ENCODE data around the gene CFAP251.

CFAP251 gene

DNA sequence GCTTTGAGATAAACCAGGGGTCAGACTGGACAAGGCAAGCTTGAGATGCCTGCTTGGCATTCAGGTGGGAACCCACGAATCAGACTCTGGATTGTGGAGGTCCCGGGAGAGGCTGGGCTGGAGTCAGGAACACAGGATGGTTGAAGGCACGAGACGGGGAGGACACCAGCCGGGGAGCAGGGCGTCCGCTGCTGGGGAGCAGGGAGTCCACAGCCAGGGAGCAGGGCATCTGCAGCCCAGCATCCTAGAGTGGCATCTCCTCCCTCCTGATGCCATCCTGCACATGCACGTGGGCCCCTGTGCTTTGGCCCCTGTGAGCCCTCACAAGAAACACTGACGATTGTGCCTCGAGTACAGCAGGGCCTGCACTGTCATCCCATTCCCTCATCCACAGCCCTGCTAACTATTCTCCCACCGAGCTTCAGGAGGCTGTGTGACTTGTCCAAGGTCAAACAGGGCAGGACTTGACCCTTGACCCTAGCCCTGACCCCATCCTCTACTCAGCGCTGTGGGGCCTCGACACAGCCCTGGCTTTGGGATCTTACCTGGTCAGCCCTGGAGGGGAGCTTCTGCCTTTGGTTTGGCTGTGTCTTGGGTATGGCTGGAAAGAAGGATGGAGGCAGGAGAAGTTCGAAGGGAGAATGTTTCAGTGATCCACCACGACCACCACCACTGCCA lies 45.1 kb downstream of the CFAP251 start:
- intact Hi-C loops (cut with micrococcal nuclease): no loop called here
- no peak overlapping the region for H3K4me3 Mint-ChIP-seq
- peaks cover 5% of the 10 kb centered on the region for H3K27me3 Mint-ChIP-seq
- H3K4me1 Mint-ChIP-seq (ENCODE audit: low read depth): peaks cover 22% of the 10 kb centered on the region
- no peaks in the 10 kb centered on the region for H3K9me3 Mint-ChIP-seq
- peak overlapping the region; percentile 21 for H3K27ac Mint-ChIP-seq
- no peaks in the 10 kb centered on the region for H3K36me3 Mint-ChIP-seq (ENCODE audit: low read depth)

- Mint-ChIP-seq H3K4me3 (no peak overlapping the region), H3K9me3 (no peaks in the 10 kb centered on the region), H3K36me3 (ENCODE audit: low read depth) (peaks cover under 1% of the 10 kb centered on the region), H3K27ac (no peak overlapping the region), H3K27me3 (peaks cover 5% of the 10 kb centered on the region), H3K4me1 (ENCODE audit: low read depth) (peaks cover 37% of the 10 kb centered on the region)
- intact Hi-C loops (cut with micrococcal nuclease): no loop called here
Measured at GRCh38 chr12:121964813-121965643, 46.6 kb downstream of the CFAP251 start.

GRCh38 chr12:121966959-121967358 lies 48.6 kb downstream of the CFAP251 start:
- Mint-ChIP-seq H3K4me1 (ENCODE audit: low read depth) (peaks cover 53% of the 10 kb centered on the region), H3K27me3 (peaks cover 5% of the 10 kb centered on the region), H3K27ac (no peak overlapping the region), H3K4me3 (no peak overlapping the region), H3K36me3 (ENCODE audit: low read depth) (peaks cover 5% of the 10 kb centered on the region), H3K9me3 (no peaks in the 10 kb centered on the region)
- intact Hi-C loops (cut with micrococcal nuclease): no loop called here

DNA sequence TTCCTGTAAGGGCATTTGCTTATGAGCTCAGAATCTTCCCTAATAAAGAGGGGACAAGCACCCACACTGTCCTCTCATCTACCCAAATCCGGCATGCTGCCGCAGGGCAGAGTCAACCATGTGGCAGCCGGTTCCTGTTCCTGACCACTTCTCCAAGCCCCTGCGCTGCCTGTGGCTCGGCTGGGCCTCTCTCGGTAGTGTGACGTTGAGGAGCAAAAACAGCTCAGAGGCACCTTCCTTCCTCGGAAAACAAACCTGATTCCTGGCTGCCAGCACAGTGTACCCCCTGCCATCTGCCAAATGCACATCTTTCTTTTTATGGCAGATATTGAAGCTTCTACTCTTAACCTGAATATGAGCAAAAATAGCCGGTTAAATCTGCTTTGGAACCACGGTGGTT lies 50.5 kb downstream of the CFAP251 start:
- Mint-ChIP-seq H3K27ac (peak overlapping the region; percentile 89), H3K36me3 (ENCODE audit: low read depth) (peaks cover 5% of the 10 kb centered on the region), H3K9me3 (no peaks in the 10 kb centered on the region), H3K27me3 (no peaks in the 10 kb centered on the region), H3K4me3 (no peak overlapping the region), H3K4me1 (ENCODE audit: low read depth) (peaks cover 54% of the 10 kb centered on the region)
- intact Hi-C loops (cut with micrococcal nuclease): no loop called here

- intact Hi-C loops (cut with micrococcal nuclease): no loop called here
- peaks cover 51% of the 10 kb centered on the region for H3K4me1 Mint-ChIP-seq (ENCODE audit: low read depth)
- peaks cover under 1% of the 10 kb centered on the region for H3K27me3 Mint-ChIP-seq
- H3K36me3 Mint-ChIP-seq (ENCODE audit: low read depth): peaks cover 5% of the 10 kb centered on the region
- no peaks in the 10 kb centered on the region for H3K9me3 Mint-ChIP-seq
- H3K4me3 Mint-ChIP-seq: no peak overlapping the region
- peak overlapping the region; percentile 89 for H3K27ac Mint-ChIP-seq
Measured at GRCh38 chr12:121969726-121970125, 51.3 kb downstream of the CFAP251 start.

DNA sequence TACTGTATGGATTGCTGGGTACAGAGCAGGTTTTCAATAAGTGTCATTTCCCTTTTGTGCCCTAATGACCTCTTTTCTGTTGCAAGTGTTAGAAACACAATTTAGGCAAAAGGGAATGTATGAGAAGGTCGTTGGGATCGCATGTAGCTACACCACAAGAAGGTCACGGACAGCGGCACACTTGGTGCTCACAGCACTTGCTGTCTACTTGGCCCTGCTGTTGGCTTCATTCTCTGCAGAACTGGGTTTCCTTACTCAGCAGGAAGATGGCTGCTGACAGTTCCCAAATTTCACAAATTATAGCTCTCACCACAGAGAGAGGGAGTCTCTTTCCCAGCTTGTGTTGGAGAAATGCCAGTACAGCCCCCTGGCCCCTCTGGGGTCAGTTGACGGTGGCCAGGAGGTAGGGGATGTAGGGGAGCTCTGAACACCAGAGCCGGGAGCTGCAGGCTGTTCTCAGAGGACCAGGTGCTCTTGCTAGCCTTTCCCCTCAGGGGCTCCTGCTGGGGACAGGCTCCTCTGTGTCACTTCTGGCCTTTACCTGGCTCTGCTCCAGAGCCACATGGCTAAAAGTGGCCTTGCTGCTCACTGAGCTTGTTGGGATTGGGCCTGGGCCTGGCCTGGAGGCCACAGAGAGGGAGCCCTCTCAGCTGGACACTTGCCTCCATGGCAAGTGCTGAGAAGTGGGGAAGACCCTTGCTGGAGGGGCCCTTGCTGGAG lies 52.3 kb downstream of the CFAP251 start:
- intact Hi-C loops (cut with micrococcal nuclease): no loop called here
- peak overlapping the region; percentile 89 for H3K27ac Mint-ChIP-seq

DNA sequence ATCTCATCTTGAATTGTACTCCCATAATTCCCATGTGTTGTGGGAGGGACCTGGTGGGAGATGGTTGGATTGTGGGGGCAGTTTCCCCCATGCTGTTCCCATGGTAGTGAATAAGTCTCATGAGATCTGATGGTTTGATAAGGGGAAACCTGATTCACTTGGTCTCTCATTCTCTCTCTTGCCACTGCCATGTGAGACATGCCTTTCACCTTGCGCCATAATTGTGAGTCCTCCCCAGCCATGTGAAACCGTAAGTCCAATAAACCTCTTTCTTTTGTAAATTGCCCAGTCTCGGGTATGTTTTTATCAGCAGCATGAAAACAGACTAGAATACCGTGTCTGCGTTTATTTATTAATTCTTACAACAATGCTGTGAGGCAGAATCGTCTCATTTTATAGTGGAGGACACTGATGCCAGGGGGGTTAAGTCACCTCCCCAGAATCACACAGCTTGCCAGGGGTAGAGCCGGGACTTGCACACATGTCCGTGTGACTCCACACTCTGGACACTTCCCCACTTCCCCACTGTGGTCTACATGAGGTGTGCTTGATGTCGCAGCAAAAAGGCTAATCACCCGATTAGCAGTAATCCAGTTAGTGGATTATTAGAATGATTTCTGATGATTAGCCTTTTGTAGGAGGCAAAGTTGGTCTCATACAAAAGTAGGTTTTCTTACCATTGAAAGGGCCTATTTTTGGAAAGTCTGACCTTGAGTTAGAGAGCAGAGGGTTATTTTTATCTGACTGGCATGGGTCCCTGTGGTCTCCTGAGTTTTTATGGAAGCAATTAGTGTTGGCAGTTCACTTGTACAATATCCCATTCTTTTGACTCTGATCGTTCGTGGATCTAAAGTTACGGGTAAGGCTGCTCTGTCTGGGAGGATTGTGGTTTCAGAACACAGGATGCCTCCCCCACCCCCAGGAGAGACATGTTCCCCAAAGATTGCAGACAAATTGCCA lies 55.9 kb downstream of the CFAP251 start:
- peaks cover 5% of the 10 kb centered on the region for H3K36me3 Mint-ChIP-seq (ENCODE audit: low read depth)
- no peaks in the 10 kb centered on the region for H3K9me3 Mint-ChIP-seq
- H3K4me3 Mint-ChIP-seq: no peak overlapping the region
- H3K4me1 Mint-ChIP-seq (ENCODE audit: low read depth): peaks cover 43% of the 10 kb centered on the region
- peaks cover 4% of the 10 kb centered on the region for H3K27me3 Mint-ChIP-seq
- intact Hi-C loops (cut with micrococcal nuclease): no loop called here
- peak overlapping the region; percentile 31 for H3K27ac Mint-ChIP-seq

More for the DNA sequence above, 52.3 kb downstream of the CFAP251 start:
- H3K27me3 Mint-ChIP-seq: peaks cover 4% of the 10 kb centered on the region
- H3K4me1 Mint-ChIP-seq (ENCODE audit: low read depth): peaks cover 54% of the 10 kb centered on the region
- H3K36me3 Mint-ChIP-seq (ENCODE audit: low read depth): peaks cover 5% of the 10 kb centered on the region
- no peaks in the 10 kb centered on the region for H3K9me3 Mint-ChIP-seq
- no peak overlapping the region for H3K4me3 Mint-ChIP-seq

- H3K36me3 Mint-ChIP-seq (ENCODE audit: low read depth): peaks cover 4% of the 10 kb centered on the region
- peak overlapping the region; percentile 31 for H3K27ac Mint-ChIP-seq
- peaks cover 4% of the 10 kb centered on the region for H3K27me3 Mint-ChIP-seq
- no peaks in the 10 kb centered on the region for H3K9me3 Mint-ChIP-seq
- no peak overlapping the region for H3K4me3 Mint-ChIP-seq
- peaks cover 42% of the 10 kb centered on the region for H3K4me1 Mint-ChIP-seq (ENCODE audit: low read depth)
- intact Hi-C loops (cut with micrococcal nuclease): no loop called here
Measured at GRCh38 chr12:121975021-121975420, 56.6 kb downstream of the CFAP251 start.

DNA sequence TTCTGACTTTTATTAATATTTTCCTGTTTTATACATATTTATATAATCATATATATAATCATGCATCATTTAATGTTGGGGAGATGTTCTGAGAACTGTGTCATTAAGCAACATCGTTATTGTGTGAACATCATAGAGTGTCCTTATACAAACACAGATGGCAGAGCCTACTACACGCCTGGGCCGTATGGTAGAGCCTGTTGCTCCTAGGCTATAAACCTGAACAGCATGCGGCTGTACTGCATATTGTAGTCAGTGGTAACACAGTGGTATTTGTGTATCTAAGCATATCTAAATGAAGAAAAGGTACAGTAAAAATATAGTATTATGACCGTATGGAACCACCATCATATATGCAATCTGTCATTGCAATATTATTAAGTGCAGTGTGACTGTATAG lies 58.6 kb downstream of the CFAP251 start:
- Mint-ChIP-seq H3K36me3 (ENCODE audit: low read depth) (no peaks in the 10 kb centered on the region), H3K9me3 (no peaks in the 10 kb centered on the region), H3K27me3 (peaks cover 4% of the 10 kb centered on the region), H3K4me3 (no peak overlapping the region), H3K27ac (no peak overlapping the region), H3K4me1 (ENCODE audit: low read depth) (peaks cover 45% of the 10 kb centered on the region)
- intact Hi-C loops (cut with micrococcal nuclease): no loop called here

DNA sequence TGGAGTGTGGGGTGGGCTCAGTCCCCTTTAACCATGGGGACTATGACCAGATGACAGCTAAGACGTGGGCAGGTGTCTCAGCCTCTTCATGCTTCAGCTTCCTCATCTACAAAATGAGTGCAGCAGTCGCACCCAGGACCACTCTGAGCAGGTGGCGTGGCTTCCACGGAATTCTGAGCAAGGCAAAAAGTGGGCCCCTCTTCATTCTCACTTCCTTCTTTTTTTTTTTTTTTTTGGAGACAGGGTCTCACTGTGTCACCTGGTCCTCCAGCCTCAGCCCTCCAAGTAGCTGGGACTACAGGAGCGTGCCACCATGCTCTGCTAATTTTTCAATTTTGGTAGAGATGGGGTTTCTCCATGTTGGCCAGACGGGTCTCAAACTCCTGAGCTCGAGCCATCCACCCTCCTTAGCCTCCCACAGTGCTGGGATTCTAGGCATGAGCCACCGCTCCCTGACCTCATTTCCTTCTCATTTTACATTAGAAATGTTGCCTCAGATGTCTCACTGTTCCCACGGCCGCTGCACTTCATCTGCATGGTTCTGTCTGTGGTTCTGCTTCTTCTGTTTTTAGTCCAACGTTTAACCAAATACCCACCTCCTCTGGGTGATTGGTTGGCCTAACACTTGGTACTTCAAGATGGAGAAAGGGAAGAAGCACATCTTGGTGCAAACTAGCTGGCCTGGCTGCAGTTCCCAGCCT lies 61.9 kb downstream of the CFAP251 start:
- Mint-ChIP-seq H3K36me3 (ENCODE audit: low read depth) (no peaks in the 10 kb centered on the region), H3K27me3 (peaks cover 1% of the 10 kb centered on the region), H3K27ac (peak overlapping the region; percentile 98), H3K4me1 (ENCODE audit: low read depth) (peaks cover 51% of the 10 kb centered on the region), H3K4me3 (peak overlapping the region; percentile 48), H3K9me3 (no peaks in the 10 kb centered on the region)
- intact Hi-C loops (cut with micrococcal nuclease): loop anchor here (10.0 kb wide), 1 partner anchor 56 kb away; no protein-coding TSS in a partner anchor

GRCh38 chr12:121980892-121981272 lies 62.5 kb downstream of the CFAP251 start:
- intact Hi-C loops (cut with micrococcal nuclease): loop anchor here (10.0 kb wide), 1 partner anchor 56 kb away; no protein-coding TSS in a partner anchor
- Mint-ChIP-seq H3K27ac (peak overlapping the region; percentile 98), H3K4me1 (ENCODE audit: low read depth) (peaks cover 51% of the 10 kb centered on the region), H3K36me3 (ENCODE audit: low read depth) (no peaks in the 10 kb centered on the region), H3K4me3 (no peak overlapping the region), H3K27me3 (no peaks in the 10 kb centered on the region), H3K9me3 (no peaks in the 10 kb centered on the region)

DNA sequence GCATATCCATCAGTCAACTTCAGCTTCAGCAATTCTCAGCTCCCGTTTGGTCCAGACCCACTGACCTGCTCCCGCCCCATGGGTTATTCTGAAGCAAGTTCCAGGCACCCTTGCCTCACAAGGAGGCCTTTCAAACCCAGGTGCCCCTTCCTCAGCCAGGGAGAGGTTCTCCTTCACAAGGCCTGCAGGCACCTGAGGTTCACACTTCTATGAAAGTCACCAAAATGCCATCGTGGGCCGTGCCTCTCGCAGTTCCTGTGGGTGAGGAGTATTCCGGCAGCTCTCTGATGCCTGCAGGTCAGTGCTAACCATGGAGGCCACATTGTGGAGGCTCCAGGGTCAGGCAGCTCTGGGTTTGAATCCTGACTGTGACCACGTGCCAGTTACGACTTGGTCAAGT lies 63.1 kb downstream of the CFAP251 start:
- no peaks in the 10 kb centered on the region for H3K9me3 Mint-ChIP-seq
- intact Hi-C loops (cut with micrococcal nuclease): loop anchor here (10.0 kb wide), 1 partner anchor 57 kb away; no protein-coding TSS in a partner anchor
- peak overlapping the region; percentile 98 for H3K27ac Mint-ChIP-seq
- no peaks in the 10 kb centered on the region for H3K36me3 Mint-ChIP-seq (ENCODE audit: low read depth)
- no peak overlapping the region for H3K4me3 Mint-ChIP-seq
- H3K4me1 Mint-ChIP-seq (ENCODE audit: low read depth): peaks cover 51% of the 10 kb centered on the region
- no peaks in the 10 kb centered on the region for H3K27me3 Mint-ChIP-seq

Measured in dendritic cell treated with granulocyte-macrophage colony-stimulating factor and Interleukin-4, amounts not matched to agents 40 ng/mL and 50 ng/mL, for 4 days (primary cell).